GM10266 (cell line): ENCODE measurements around the gene MACIR.

Experiments used
- DNase-seq: peaks from one replicate; pipeline ENCODE4 v3.0.0; 2012; ENCODE audit errors: extremely low spot score
- TF ChIP-seq, protein P1 (sequence below): IDR thresholded peaks from 2 replicates; pipeline ENCODE4 v1.5.1; 2012; ENCODE audit warnings: mild to moderate bottlenecking, low read depth; ENCODE audit not compliant: control insufficient read depth, insufficient read depth; ENCODE audit errors: missing control alignments

MACIR gene

DNA sequence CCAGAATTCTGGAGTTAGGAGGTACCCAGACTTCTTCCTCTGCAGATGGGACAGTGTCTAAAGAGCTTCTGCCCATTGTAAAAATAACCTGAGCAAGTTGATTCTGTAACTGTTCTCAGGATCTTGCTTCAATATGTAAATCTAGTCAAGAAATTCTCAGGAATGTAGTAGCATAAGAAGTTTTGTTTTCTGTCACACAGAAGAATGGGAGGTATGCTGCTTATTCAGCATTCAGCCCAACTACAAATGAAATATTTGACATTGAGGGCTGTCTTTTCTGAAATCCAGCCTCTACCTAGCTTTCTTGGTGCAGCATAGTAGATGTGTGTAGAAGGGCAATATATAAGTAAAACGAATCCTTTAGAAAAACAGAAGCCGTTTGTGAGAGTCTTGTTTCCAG, 13.8 kb downstream of the MACIR start:
- no peak for DNase-seq
- TF ChIP-seq, protein P1, sequence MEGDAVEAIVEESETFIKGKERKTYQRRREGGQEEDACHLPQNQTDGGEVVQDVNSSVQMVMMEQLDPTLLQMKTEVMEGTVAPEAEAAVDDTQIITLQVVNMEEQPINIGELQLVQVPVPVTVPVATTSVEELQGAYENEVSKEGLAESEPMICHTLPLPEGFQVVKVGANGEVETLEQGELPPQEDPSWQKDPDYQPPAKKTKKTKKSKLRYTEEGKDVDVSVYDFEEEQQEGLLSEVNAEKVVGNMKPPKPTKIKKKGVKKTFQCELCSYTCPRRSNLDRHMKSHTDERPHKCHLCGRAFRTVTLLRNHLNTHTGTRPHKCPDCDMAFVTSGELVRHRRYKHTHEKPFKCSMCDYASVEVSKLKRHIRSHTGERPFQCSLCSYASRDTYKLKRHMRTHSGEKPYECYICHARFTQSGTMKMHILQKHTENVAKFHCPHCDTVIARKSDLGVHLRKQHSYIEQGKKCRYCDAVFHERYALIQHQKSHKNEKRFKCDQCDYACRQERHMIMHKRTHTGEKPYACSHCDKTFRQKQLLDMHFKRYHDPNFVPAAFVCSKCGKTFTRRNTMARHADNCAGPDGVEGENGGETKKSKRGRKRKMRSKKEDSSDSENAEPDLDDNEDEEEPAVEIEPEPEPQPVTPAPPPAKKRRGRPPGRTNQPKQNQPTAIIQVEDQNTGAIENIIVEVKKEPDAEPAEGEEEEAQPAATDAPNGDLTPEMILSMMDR: no peak

DNA sequence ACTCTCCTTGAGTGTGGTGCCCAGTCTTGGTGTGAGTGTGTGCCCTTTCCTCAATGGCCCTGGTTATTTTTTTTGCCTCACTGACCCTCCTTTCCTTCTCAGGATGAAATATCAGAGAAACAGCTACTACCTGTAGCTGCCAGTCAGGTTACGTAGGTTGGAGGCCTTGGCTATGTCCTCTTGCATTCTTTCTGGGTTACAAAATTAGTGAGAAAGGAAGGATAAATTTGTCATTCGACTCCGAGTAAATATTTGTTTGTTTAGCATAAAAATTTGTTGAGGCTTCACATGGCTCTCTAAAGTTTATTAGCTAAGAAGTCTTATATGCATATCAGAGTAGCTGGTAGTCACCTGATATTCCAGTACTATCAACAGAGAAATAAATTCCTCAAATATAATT, 15.4 kb downstream of the MACIR start:
- TF ChIP-seq, protein P1: no peak
- no peak for DNase-seq

DNA sequence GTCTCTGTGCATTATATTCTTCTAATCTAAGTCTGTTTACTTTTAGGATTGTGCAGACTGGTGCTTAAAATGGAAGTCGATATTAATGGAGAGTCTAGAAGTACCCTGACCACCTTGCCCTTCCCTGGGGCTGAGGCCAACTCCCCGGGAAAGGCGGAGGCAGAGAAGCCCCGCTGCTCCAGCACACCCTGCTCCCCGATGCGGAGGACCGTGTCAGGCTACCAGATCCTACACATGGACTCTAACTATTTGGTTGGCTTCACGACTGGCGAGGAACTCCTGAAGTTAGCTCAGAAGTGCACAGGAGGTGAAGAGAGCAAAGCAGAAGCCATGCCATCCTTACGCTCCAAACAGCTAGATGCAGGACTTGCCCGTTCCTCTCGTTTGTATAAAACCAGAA, 17.3 kb downstream of the MACIR start:
- no peak for DNase-seq
- TF ChIP-seq, protein P1: no peak

DNA sequence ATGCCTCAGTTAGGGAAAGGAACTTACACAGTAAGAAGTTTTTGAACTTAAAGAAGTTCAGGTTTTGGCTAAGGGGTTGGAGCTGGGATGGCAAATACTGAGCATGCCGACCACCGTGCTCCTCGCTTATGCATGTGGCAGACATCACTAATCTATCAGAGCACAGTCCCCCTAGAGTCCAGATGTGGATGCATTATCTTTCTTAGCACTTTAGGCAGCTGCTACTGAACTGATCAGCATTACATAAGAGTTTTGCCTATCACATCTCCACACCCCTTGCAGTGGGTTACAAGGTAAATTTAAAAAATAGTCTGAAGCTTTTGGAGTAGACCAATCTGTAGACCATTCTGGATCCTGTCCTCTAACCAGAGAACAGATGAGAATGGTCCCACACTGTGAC, 22.4 kb downstream of the MACIR start:
- DNase-seq: no peak
- TF ChIP-seq, protein P1: no peak

DNA sequence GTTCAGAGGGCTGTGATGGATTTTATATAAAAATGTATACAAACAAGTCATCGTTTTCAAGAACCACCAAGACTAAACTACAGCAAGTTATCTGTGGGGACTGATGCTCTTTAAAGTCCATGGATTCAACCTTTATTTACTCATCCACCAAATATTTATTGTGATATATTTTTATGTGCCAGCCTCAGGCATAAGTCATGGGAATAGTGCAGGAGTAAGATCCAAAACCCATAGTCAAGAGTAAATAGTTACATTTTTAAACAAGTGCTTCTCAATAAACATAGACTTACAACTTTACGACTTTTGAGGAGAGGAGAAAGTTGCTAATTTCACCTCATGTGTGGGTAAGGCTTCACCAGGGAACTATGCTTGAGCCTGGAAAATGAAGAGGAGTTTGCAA, 24.6 kb downstream of the MACIR start:
- no peak for DNase-seq
- TF ChIP-seq, protein P1: no peak

DNA sequence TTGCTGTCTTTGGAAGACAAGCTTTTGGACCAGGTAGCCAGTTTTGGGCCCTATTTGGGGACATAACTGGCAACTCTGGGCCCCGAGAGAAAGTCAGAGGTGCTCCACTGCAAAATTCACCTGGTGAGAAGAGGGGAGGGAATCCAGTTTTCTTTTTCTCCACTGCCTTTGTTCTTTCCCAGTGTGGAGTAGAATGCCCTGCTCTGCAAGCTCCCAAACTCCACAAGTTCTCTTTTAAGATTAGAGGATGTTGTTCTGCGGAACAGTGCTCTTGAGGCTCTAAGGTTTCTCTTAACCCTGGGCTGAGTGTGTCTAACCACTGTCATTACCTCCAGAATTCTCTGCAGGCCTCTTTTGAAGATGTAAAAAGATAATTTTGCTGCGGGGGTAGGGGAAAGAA, 25.3 kb downstream of the MACIR start:
- TF ChIP-seq, protein P1: no peak
- no peak for DNase-seq

DNA sequence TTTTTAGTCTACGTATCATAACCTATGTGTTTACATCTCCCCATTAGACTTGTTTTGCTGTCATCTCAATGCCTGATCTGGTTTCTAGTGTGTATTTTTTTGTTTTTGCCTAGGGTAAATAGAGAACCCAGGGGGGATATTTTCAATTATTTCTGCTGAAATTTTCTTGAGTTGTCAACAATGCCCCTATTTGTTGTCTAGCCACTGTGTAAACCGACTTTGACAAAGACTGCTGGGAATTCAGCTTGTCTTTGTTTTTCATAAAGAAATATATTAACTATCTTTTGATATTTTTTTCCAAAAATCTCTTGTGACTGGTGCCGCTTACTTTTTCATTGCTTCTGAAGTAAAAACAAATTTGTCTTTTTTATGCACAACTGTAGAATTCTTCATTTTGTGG, 28.1 kb downstream of the MACIR start:
- TF ChIP-seq, protein P1: no peak
- DNase-seq: no peak
